Astrocyte (in vitro differentiated cells and primary cell): Measurements from ENCODE around the gene NFRKB. TPM values are rescaled to one million over a fixed set of nuclear protein-coding genes. Genes with fewer than 3 reads are reported as not detected.

Experiments
- DNase-seq: peaks from one replicate; pipeline ENCODE4 v3.0.0-alpha.2; 2010; ENCODE audit warnings: low read depth
- FAIRE-seq: peaks from 2 replicates; lab custom pipeline; 2011; peaks lifted over from hg19 to GRCh38; lab: Jason Lieb, UNC
- H2AFZ ChIP-seq: 2 replicates; pipeline ENCODE4 v1.6.0; 2012; ENCODE audit warnings: low read depth, low read length, inconsistent platforms
- H3K27ac ChIP-seq: 2 replicates; pipeline ENCODE4 v1.5.1; 2011; ENCODE audit warnings: low read depth, low read length, inconsistent platforms
- H3K27me3 ChIP-seq: 2 replicates; pipeline ENCODE4 v1.6.0; 2011; ENCODE audit warnings: low read length, inconsistent platforms; ENCODE audit not compliant: insufficient read depth
- H3K36me3 ChIP-seq: 2 replicates; pipeline ENCODE4 v1.5.1; 2011; ENCODE audit warnings: low read length, inconsistent platforms; ENCODE audit not compliant: insufficient read depth
- H3K4me1 ChIP-seq: 2 replicates; pipeline ENCODE4 v1.5.1; 2011; ENCODE audit warnings: low read length, inconsistent platforms; ENCODE audit not compliant: insufficient read depth
- H3K4me2 ChIP-seq: 2 replicates; pipeline ENCODE4 v1.6.0; 2012; ENCODE audit warnings: low read length, inconsistent platforms
- H3K4me3 ChIP-seq: 2 replicates; pipeline ENCODE4 v1.5.1; 2011; ENCODE audit warnings: low read depth, mild to moderate bottlenecking, low read length, inconsistent platforms; ENCODE audit not compliant: insufficient read depth
- H3K79me2 ChIP-seq: 2 replicates; pipeline ENCODE4 v1.6.0; 2012; ENCODE audit warnings: mild to moderate bottlenecking, low read length, inconsistent platforms; ENCODE audit not compliant: insufficient read depth
- H3K9ac ChIP-seq: 2 replicates; pipeline ENCODE4 v1.6.0; 2012; ENCODE audit warnings: mild to moderate bottlenecking, low read length, inconsistent platforms
- H3K9me3 ChIP-seq: 2 replicates; pipeline ENCODE4 v1.5.1; 2012; ENCODE audit warnings: low read depth, mild to moderate bottlenecking, low read length, inconsistent platforms; ENCODE audit not compliant: insufficient read depth
- H4K20me1 ChIP-seq: 2 replicates; pipeline ENCODE4 v1.6.0; 2012; ENCODE audit warnings: low read length, inconsistent platforms; ENCODE audit not compliant: insufficient read depth
- H3K27ac Mint-ChIP-seq: one replicate; pipeline ENCODE4 v1.8.0; 2021; ENCODE audit warnings: mild to moderate bottlenecking, mixed read lengths; ENCODE audit not compliant: unreplicated experiment
- H3K27me3 Mint-ChIP-seq: one replicate; pipeline ENCODE4 v1.8.0; 2021; ENCODE audit warnings: low read depth, mixed read lengths; ENCODE audit not compliant: unreplicated experiment
- H3K36me3 Mint-ChIP-seq: one replicate; pipeline ENCODE4 v1.8.0; 2021; ENCODE audit warnings: low read depth, mixed read lengths; ENCODE audit not compliant: unreplicated experiment
- H3K4me1 Mint-ChIP-seq: one replicate; pipeline ENCODE4 v1.8.0; 2021; ENCODE audit warnings: low read depth, mixed read lengths; ENCODE audit not compliant: unreplicated experiment
- H3K4me3 Mint-ChIP-seq: one replicate; pipeline ENCODE4 v1.8.0; 2021; ENCODE audit warnings: mild to moderate bottlenecking, moderate library complexity, mixed read lengths; ENCODE audit not compliant: unreplicated experiment
- H3K9me3 Mint-ChIP-seq: one replicate; pipeline ENCODE4 v1.8.0; 2021; ENCODE audit warnings: mild to moderate bottlenecking, mixed read lengths; ENCODE audit not compliant: unreplicated experiment
- EZH2 ChIP-seq: IDR thresholded peaks from 2 replicates; pipeline ENCODE4 v1.6.1; 2012; ENCODE audit warnings: mild to moderate bottlenecking, low read length, inconsistent platforms; ENCODE audit not compliant: insufficient read depth
- total RNA-seq: library from RNA; stranded (reverse); gene quantifications from 2 replicates; pipeline ENCODE4 v1.2.1, GENCODE V29; 2021
- TF ChIP-seq, protein P1 (sequence below): IDR thresholded peaks from 2 replicates; pipeline ENCODE4 v1.5.1; 2011; ENCODE audit warnings: low read depth, mild to moderate bottlenecking, inconsistent platforms, low read length, moderate library complexity; ENCODE audit not compliant: insufficient read depth

Gene NFRKB
- total RNA-seq, 1 donor from 2014 or later = 24.9 TPM

DNA sequence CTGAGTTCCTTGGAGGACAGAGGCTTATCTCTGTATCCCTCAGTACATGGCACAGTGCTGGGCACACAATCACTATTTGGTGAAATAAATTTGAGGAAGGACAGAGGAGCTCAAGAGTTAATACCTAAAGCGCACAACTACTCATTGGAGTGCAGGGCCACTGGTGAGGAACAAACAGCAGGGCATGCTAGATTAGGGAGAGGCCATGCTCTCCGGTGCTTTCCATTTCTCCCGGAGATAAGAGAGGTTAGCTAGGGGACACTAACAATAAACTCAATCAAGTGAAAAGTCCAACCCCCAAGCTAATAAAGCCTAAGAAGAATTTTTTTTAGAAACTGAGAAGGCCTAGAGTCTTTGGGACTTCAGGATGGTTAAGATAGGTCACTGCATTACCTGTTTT lies 29.1 kb downstream of the NFRKB start:
- Mint-ChIP-seq H3K9me3 (peaks cover 2% of the 10 kb centered on the region), H3K4me1 (peaks cover 11% of the 10 kb centered on the region), H3K36me3 (peaks cover 23% of the 10 kb centered on the region), H3K4me3 (no peak overlapping the region), H3K27ac (no peak overlapping the region), H3K27me3 (no peaks in the 10 kb centered on the region)
- Histone ChIP-seq H4K20me1 (peaks cover 9% of the 10 kb centered on the region), H3K27ac (no peak overlapping the region), H3K9ac (no peak overlapping the region), H3K4me2 (no peak overlapping the region), H3K4me1 (peaks cover 10% of the 10 kb centered on the region), H3K4me3 (no peak overlapping the region), H3K27me3 (no peaks in the 10 kb centered on the region), H3K9me3 (no peaks in the 10 kb centered on the region), H2AFZ (no peak overlapping the region), H3K36me3 (peaks cover 49% of the 10 kb centered on the region), H3K79me2 (no peaks in the 10 kb centered on the region)
- TF ChIP-seq EZH2 = no peak
- TF ChIP-seq, protein P1, sequence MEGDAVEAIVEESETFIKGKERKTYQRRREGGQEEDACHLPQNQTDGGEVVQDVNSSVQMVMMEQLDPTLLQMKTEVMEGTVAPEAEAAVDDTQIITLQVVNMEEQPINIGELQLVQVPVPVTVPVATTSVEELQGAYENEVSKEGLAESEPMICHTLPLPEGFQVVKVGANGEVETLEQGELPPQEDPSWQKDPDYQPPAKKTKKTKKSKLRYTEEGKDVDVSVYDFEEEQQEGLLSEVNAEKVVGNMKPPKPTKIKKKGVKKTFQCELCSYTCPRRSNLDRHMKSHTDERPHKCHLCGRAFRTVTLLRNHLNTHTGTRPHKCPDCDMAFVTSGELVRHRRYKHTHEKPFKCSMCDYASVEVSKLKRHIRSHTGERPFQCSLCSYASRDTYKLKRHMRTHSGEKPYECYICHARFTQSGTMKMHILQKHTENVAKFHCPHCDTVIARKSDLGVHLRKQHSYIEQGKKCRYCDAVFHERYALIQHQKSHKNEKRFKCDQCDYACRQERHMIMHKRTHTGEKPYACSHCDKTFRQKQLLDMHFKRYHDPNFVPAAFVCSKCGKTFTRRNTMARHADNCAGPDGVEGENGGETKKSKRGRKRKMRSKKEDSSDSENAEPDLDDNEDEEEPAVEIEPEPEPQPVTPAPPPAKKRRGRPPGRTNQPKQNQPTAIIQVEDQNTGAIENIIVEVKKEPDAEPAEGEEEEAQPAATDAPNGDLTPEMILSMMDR = no peak
- no peak for DNase-seq
- no peak for FAIRE-seq

GRCh38 chr11:129865701-129866100 lies 29.7 kb downstream of the NFRKB start:
- Histone ChIP-seq H3K4me2 (no peak overlapping the region), H4K20me1 (peaks cover 6% of the 10 kb centered on the region), H3K27me3 (no peaks in the 10 kb centered on the region), H3K9ac (no peak overlapping the region), H3K4me3 (no peak overlapping the region), H3K4me1 (peaks cover 13% of the 10 kb centered on the region), H3K9me3 (no peaks in the 10 kb centered on the region), H3K36me3 (peaks cover 43% of the 10 kb centered on the region), H3K79me2 (no peaks in the 10 kb centered on the region), H3K27ac (no peak overlapping the region), H2AFZ (no peak overlapping the region)
- FAIRE-seq (no peak), DNase-seq (no peak)
- TF ChIP-seq, protein P1 = no peak
- no peak for TF ChIP-seq EZH2
- Mint-ChIP-seq H3K36me3 (peaks cover 22% of the 10 kb centered on the region), H3K27ac (no peak overlapping the region), H3K9me3 (peaks cover 2% of the 10 kb centered on the region), H3K4me1 (peaks cover 11% of the 10 kb centered on the region), H3K27me3 (no peaks in the 10 kb centered on the region), H3K4me3 (no peak overlapping the region)

DNA sequence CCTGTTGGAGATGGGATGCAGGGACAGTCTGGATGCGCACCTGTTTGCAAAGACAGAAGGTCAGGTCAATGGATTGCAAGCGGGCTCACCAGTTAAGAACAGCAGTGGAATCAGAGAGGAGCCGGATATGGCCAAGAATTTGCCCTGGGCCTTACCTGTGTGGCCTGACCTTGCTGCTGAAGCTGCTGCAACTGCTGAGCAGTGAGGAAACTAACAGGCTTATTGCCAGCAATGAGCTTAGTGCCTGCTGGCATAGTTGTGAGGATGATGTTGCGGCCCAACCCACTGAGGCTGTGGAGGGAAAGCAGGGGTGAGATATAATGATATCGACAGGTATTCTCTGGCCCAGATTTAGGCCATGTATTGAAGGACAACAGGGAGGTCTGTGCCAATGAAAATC lies 30.6 kb downstream of the NFRKB start:
- peaks cover 4% of the 10 kb centered on the region for H4K20me1 ChIP-seq
- H3K9ac ChIP-seq = no peak overlapping the region
- H2AFZ ChIP-seq = no peak overlapping the region
- peaks cover 38% of the 10 kb centered on the region for H3K36me3 ChIP-seq
- H3K79me2 ChIP-seq = no peaks in the 10 kb centered on the region
- H3K27ac ChIP-seq = no peak overlapping the region
- no peak overlapping the region for H3K4me3 ChIP-seq
- Mint-ChIP-seq H3K4me1 (peaks cover 11% of the 10 kb centered on the region), H3K9me3 (peaks cover 2% of the 10 kb centered on the region), H3K27ac (no peak overlapping the region), H3K36me3 (peaks cover 22% of the 10 kb centered on the region), H3K4me3 (no peak overlapping the region), H3K27me3 (no peaks in the 10 kb centered on the region)
- no peak for TF ChIP-seq EZH2
- TF ChIP-seq, protein P1 = no peak
- no peak for FAIRE-seq
- H3K4me2 ChIP-seq = no peak overlapping the region
- H3K27me3 ChIP-seq = no peaks in the 10 kb centered on the region
- peaks cover 13% of the 10 kb centered on the region for H3K4me1 ChIP-seq
- no peak for DNase-seq
- H3K9me3 ChIP-seq = no peaks in the 10 kb centered on the region
